NCI-H1105 (cell line): ENCODE data around the gene SLC6A5.
A peak's percentile ranks its signal among the peaks of the same experiment; 100 is the strongest.

Experiments
- DNase-seq: peaks from one replicate; lab custom pipeline; 2025; lab: John Stamatoyannopoulos, UW

The SLC6A5 gene

DNA sequence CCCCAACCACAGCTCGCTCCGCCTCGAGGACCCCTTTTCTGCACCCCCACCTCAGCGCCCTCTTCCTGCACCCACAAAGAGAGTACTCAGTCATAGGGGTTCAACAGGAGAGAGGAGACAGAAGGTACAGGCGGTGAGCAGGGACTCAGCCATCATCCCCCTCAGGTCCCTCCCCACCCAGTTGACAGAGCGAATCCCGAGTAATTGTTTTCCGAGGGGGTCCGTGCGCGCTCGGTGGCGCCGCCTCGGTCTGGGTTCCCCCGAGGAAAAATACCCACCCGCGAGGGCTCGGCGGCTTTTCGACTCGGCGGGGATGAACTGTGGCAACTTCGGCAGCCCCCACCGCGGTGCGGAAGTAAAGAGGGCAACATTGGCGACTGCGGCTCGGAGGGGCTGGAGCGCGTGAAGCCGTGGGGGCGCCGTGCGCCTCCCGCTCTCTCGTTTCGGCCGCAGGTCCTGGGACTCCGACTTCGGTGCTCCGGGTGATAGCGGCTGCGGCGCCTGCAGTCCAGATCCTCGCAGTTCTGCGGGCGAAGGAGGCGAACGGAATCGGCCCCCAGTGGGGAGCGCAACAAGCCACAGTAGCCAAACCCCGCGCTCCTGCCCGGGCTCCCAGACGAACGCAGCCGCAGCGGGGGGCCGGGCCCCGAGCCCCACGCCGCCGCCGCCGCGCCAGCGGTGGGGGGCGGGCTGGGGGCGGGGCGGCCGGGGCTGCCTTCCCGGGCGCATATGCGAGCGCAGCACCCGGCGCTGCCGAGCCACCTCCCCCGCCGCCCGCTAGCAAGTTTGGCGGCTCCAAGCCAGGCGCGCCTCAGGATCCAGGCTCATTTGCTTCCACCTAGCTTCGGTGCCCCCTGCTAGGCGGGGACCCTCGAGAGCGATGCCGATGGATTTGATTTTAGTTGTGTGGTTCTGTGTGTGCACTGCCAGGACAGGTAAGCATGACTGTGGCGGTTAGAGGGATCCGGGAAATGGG lies 69.7 kb downstream of the SLC6A5 start, which contains the start of gene NELL1:
NELL1 (plus strand) TSS at position 743 of the 976 bp plus-strand sequence.
- DNase-seq = peak; percentile 47

DNA sequence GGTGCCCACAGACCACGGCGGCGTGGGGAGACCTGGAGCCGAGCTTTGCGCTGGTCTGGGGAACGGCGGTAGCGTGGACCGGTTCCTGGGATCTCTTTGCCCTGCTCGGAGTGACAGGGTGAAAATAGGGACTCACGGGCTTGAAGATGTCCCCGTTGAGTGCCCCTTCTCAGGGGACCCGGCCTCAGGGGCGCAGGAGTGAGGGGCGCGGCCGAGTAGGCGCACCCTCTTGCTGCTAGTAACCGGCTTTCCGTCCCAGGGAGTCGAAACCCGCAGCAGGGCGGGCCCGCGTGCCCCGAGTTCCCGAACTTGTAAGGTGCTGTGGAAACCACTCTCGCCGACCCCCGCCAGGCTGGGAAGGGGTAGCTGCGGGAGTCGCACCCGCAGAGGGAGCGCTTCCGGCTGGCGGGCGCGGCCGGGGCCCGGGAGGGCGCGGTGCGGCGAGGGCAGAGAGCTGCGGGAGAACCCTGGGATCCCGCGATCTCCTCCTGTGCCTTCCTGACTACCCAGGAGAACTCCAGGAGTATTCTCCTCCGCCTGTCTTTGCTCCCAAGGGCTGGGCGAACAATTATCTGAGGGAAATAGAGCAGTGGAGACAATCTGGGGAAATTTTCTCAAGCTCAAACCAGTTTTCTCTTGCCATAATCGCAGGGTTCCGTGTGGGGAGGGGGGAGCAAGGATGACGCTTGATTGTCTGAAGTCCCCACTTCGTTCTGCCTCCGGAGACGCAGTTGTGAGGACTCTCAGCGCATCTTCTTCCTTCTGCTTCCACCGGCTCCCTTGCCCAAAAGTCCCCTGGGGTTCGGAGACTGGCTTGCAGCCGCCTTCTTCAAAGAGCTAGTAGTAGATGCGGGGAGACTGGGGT lies 70.6 kb downstream of the SLC6A5 start:
- no peak for DNase-seq

DNA sequence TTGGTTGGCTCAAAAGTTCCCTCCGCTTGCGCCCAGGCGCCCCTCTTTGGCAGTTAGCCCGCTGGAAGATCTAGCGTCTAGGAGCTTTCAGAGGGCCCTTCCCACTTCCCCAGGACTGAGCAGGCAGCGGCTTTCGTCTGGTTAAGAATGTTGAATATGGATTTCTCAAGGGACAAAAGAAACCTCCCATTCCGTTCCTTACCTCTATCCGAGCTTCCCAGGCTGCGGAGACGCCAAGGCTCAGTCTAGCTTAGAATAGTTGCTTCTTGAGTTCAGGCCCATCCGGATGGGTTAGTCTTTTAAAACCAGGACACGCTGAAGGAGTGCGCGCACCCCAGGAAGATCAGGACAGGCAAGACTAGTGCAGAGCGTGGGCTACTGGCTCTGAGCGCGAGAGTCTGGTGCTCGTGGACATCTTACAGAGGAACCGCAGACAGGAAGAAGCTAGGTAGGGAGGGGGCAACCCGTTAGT lies 71.6 kb downstream of the SLC6A5 start:
- DNase-seq = no peak

DNA sequence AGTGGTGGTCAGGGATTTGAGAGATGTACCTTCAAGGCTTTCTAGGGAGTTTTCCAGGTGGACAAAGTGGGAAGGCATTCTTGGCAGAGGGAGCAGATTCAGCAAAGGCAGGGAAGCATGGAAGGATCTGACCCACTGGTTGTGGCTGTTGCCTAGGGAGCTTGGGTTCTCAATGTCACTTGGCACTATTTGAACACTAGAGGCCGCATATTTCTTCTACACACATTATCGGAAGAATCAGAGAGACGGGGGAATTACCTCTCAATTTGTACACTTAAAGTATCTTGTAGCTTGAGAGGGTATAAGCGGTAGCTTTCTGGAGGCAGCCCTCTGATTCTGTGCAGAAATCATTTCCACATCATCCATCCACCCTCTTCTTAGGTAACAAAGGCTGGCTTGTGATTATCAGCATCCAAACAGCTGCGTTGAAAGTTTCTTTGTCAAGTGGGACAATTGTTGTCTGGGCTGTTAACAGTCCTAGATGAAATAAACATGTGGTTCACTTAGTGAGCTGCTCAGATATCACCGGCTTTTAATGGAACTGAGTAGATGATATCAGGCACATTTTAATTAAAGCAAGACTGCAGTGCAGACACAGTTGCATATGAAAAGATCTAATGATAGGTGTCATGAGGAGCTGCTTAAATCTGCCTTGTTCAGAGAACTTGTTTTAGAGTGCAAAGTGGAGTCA lies 72.6 kb downstream of the SLC6A5 start:
- peak; percentile 85 for DNase-seq

DNA sequence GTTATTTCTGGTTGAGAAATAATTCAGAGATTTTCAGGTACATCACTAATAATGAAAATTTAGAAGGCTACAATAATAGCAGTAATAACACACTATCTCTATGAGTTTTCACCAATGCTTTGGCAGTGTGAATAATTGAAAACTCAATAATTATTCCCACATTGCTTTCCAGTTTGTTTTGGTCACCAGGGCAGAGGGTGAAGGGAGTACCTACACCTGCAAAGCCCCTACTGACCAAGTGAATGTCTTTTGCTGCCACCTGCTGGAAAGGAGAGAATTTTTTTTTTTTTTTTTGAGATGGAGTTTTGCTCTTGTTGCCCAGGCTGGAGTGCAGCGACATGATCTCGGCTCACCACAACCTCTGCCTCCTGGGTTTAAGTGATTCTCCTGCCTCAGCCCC lies 73.2 kb downstream of the SLC6A5 start:
- peak; percentile 59 for DNase-seq

DNA sequence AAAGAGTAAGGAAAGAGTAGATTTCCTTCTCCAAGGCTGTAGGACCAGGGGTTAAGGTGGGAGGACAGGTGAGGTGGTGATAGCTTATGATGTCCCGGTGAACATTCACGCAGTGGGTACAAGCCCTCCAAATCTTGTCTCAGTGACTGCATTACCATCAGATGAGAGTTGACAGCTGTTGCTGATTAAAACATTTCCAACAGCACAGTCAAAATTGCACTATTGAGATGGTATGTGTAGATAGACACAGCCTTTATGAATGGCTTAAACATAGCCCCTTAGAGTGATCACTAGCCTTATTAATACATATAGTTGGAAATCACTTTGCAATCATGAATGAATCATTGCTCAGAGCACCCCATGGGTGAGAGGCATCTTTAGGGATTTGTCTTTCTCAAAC lies 77.2 kb downstream of the SLC6A5 start:
- DNase-seq = no peak

DNA sequence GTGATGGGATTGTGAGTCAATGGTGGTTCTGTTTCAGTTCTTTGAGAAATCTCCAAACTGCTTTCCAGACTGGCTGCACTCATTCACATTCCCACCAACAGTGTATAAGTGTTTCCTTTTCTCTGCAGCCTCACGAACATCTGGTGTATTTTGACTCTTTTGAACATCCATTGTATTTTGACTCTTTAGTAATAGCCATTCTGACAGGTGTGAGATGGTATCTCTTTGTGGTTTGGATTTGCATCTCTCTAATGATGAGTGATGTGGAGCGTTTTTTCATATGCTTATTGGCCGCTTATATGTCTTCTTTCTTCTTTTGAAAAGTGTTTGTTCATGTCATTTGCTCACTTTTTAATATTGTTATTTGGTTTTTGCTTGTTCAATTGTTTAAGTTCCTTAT lies 89.4 kb downstream of the SLC6A5 start:
- DNase-seq = no peak

DNA sequence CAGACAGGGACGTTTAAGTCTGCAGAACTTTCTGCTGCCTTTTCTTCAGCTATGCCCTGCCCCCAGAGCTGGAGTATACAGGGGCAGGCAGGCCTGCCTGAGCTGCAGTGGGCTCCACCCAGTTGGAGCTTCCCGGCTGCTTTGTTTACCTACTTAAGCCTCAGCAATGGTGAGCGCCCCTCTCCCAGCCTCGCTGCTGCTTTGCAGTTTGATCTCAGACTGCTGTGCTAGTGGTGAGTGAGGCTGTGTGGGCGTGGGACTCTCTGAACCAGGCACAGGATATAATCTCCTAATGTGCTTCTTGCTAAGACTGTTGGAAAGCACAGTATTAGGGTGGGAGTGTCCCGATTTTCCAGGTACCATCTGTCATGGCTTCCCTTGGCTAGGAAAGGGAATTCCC lies 108.5 kb downstream of the SLC6A5 start:
- DNase-seq = no peak
